GM12891 (cell line): ENCODE measurements around the gene PHTF1.

Source experiments
- DNase-seq: peaks from one replicate; pipeline ENCODE4 v3.0.0; 2011; ENCODE audit warnings: low spot score; ENCODE audit not compliant: insufficient read length
- FAIRE-seq: peaks from 2 replicates; lab custom pipeline; 2011; peaks lifted over from hg19 to GRCh38; lab: Jason Lieb, UNC
- PAX5 ChIP-seq: IDR thresholded peaks from 2 replicates; pipeline ENCODE4 v1.6.1; 2011; ENCODE audit warnings: low read length, moderate library complexity, mild to moderate bottlenecking; ENCODE audit not compliant: insufficient read depth, severe bottlenecking
- POLR2A ChIP-seq: IDR thresholded peaks from 2 replicates; pipeline ENCODE4 v1.6.1; 2011; ENCODE audit warnings: low read depth, low read length, control low read depth
- POLR2AphosphoS5 ChIP-seq: IDR thresholded peaks from 2 replicates; pipeline ENCODE4 v1.6.1; 2011; ENCODE audit warnings: low read depth, low read length, control low read depth
- POU2F2 ChIP-seq: IDR thresholded peaks from 2 replicates; pipeline ENCODE4 v1.6.1; 2011; ENCODE audit warnings: low read depth, mild to moderate bottlenecking, control low read depth, low read length, moderate library complexity
- SPI1 ChIP-seq: IDR thresholded peaks from 2 replicates; pipeline ENCODE4 v1.6.1; 2011; ENCODE audit warnings: low read depth, low read length, control low read depth
- TAF1 ChIP-seq: IDR thresholded peaks from 2 replicates; pipeline ENCODE4 v1.6.1; 2011; ENCODE audit warnings: low read depth, low read length, control low read depth

The PHTF1 gene

GRCh38 chr1:113691184-113691583, 68.1 kb downstream of the PHTF1 start:
- FAIRE-seq (no peak), DNase-seq (no peak)

GRCh38 chr1:113686891-113687618, 72.2 kb downstream of the PHTF1 start:
- FAIRE-seq (no peak), DNase-seq (no peak)
- TF ChIP-seq POLR2A (no peak), TAF1 (no peak), PAX5 (no peak), POLR2AphosphoS5 (no peak), SPI1 (no peak), POU2F2 (no peak)

More at GRCh38 chr1:113691184-113691583, 68.1 kb downstream of the PHTF1 start:
- TF ChIP-seq PAX5 (no peak), SPI1 (no peak), TAF1 (no peak), POLR2AphosphoS5 (no peak), POLR2A (no peak), POU2F2 (no peak)

GRCh38 chr1:113684153-113684541, 75.1 kb downstream of the PHTF1 start:
- FAIRE-seq, result no peak
- TF ChIP-seq POLR2A (no peak), POLR2AphosphoS5 (no peak), POU2F2 (no peak)
- no peak for DNase-seq

GRCh38 chr1:113683384-113684152, 75.7 kb downstream of the PHTF1 start:
- TF ChIP-seq SPI1 (no peak), POLR2A (no peak), POLR2AphosphoS5 (no peak), TAF1 (no peak), POU2F2 (no peak), PAX5 (no peak)
- FAIRE-seq (no peak), DNase-seq (no peak)

- DNase-seq (no peak), FAIRE-seq (no peak)
- TF ChIP-seq POLR2A (no peak), TAF1 (no peak), PAX5 (no peak), POLR2AphosphoS5 (no peak)
Measured at GRCh38 chr1:113681596-113682337, 77.5 kb downstream of the PHTF1 start.

- TF ChIP-seq POLR2A (no peak), TAF1 (no peak), SPI1 (no peak), POU2F2 (no peak), POLR2AphosphoS5 (no peak), PAX5 (no peak)
- no peak for FAIRE-seq
- no peak for DNase-seq
Measured at GRCh38 chr1:113678159-113678469, 81.2 kb downstream of the PHTF1 start.

- DNase-seq, result peak; percentile 15
- no peak for FAIRE-seq
- TF ChIP-seq POLR2A (no peak), POU2F2 (no peak), POLR2AphosphoS5 (no peak)
Measured at GRCh38 chr1:113677250-113678158, 81.8 kb downstream of the PHTF1 start.

- DNase-seq (no peak), FAIRE-seq (no peak)
- no peak for TF ChIP-seq POU2F2
- no peak for TF ChIP-seq TAF1
- no peak for TF ChIP-seq POLR2A
- TF ChIP-seq POLR2AphosphoS5, result no peak
- no peak for TF ChIP-seq PAX5
- no peak for TF ChIP-seq SPI1
Measured at GRCh38 chr1:113676524-113676923, 82.8 kb downstream of the PHTF1 start.

- TF ChIP-seq TAF1, result no peak
- TF ChIP-seq POU2F2, result no peak
- no peak for TF ChIP-seq POLR2A
- no peak for TF ChIP-seq SPI1
- no peak for TF ChIP-seq PAX5
- TF ChIP-seq POLR2AphosphoS5, result no peak
- DNase-seq (no peak), FAIRE-seq (peak; percentile 28)
Measured at GRCh38 chr1:113675302-113675701, 84.0 kb downstream of the PHTF1 start.
